Testis (tissue), 3 donors: ENCODE results near the gene KCNH4. TPM values are rescaled to one million over a fixed set of nuclear protein-coding genes. Genes with fewer than 3 reads are reported as not detected.

Experiments used
- DNase-seq: peaks from one replicate; pipeline ENCODE4 v3.0.0-alpha.2; 2019
- H3K27ac ChIP-seq, 2 donors: fragments of 200-600 bp; sonication (generic); one replicate each; pipeline ENCODE4 v1.5.1; 2019
- H3K27me3 ChIP-seq: fragments of 200-600 bp; sonication (generic); one replicate; pipeline ENCODE4 v1.5.1; 2019
- H3K36me3 ChIP-seq: fragments of 200-600 bp; sonication (generic); one replicate; pipeline ENCODE4 v1.5.1; 2017; ENCODE audit warnings: low read depth; ENCODE audit errors: missing control alignments
- H3K4me1 ChIP-seq: fragments of 200-600 bp; sonication (generic); one replicate; pipeline ENCODE4 v1.5.1; 2019
- H3K4me3 ChIP-seq, 2 donors: fragments of 200-600 bp; sonication (generic); one replicate each; pipeline ENCODE4 v1.5.1; 2017 to 2019
- H3K9me3 ChIP-seq: fragments of 200-600 bp; sonication (generic); one replicate; pipeline ENCODE4 v1.5.1; 2017
- POLR2A ChIP-seq: fragments of 450-650 bp; IDR thresholded peaks from one replicate; pipeline ENCODE4 v1.6.1; 2017; ENCODE audit warnings: antibody characterized with exemption, mild to moderate bottlenecking, moderate library complexity
- WGBS, 2 donors: methylation state at CpG; one replicate each; pipeline ENCODE4 v1.1.5; 2018; 5-methylcytosine and 5-hydroxymethylcytosine counted together
- intact Hi-C: fragments of 100-400 bp; cut with DNase I; formaldehyde crosslinking; loops from one replicate; pipeline ENCODE4 v1.15.1; 2023; ENCODE audit warnings: low total_unique reads
- polyA plus RNA-seq: library from polyadenylated mRNA; stranded (reverse); fragments of 350-450 nt; fragmentation: Illumina TruSeq; extraction: RNeasy Lipid Tissue Mini Kit (QIAGEN cat#74804); gene quantifications from one replicate; pipeline ENCODE4 v1.2.3, GENCODE V29; 2014; ENCODE audit warnings: low read depth, low replicate concordance; ENCODE audit not compliant: insufficient read depth
- total RNA-seq, 2 donors: library from RNA; depleted of rRNA; stranded (reverse); fragments of >200 nt; gene quantifications; one replicate each; pipeline ENCODE4 v1.2.3, GENCODE V29; 2016
- TF ChIP-seq, protein P1 (sequence below), 3 experiments: fragments of 450-650 bp in 2 of 3; fragments of 200-600 bp in 1 of 3; sonication (generic) in 1 of 3; IDR thresholded peaks; one replicate each; pipeline ENCODE4 v1.5.1; 2016 to 2019; ENCODE audit warnings: antibody characterized with exemption in 3 of 3, mild to moderate bottlenecking in 2 of 3, moderate library complexity in 1 of 3

Gene KCNH4
- total and polyA plus RNA-seq, 3 donors from 2014 or later: 0.24 to 0.56 (median 0.42) TPM

DNA sequence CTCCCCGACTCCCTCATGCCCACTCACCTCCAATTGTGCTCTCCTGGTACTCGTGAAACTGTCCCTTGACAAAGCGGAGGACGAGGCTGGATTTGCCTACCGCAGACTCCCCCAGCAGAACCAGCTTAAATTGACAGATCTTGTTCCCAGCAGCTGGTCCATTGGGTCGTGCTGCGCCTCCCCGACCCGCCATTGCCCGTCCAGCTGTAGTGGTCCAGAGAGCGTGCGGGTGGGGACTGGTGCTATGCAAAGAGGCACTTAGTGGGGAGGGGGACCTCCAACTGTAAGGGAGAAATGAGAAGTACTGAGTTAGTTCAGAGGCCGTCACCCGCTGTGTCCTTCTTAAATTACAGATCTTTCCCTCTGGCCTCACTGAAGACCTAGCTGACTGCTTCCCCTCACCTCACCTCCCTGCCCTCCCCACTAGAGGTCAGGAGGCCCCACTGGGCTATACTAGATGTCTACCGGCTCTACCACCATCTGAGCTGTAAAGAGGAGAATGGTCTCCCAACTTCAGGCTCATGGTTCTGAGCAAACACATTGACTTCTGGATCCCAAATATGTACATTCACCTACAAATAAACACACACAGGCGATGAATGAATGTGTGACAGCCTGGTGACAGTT lies 50.5 kb downstream of the KCNH4 start:
- TF ChIP-seq POLR2A: no peak
- TF ChIP-seq, protein P1, sequence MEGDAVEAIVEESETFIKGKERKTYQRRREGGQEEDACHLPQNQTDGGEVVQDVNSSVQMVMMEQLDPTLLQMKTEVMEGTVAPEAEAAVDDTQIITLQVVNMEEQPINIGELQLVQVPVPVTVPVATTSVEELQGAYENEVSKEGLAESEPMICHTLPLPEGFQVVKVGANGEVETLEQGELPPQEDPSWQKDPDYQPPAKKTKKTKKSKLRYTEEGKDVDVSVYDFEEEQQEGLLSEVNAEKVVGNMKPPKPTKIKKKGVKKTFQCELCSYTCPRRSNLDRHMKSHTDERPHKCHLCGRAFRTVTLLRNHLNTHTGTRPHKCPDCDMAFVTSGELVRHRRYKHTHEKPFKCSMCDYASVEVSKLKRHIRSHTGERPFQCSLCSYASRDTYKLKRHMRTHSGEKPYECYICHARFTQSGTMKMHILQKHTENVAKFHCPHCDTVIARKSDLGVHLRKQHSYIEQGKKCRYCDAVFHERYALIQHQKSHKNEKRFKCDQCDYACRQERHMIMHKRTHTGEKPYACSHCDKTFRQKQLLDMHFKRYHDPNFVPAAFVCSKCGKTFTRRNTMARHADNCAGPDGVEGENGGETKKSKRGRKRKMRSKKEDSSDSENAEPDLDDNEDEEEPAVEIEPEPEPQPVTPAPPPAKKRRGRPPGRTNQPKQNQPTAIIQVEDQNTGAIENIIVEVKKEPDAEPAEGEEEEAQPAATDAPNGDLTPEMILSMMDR (IDR thresholded peaks at IDR 0.05): no peak

DNA sequence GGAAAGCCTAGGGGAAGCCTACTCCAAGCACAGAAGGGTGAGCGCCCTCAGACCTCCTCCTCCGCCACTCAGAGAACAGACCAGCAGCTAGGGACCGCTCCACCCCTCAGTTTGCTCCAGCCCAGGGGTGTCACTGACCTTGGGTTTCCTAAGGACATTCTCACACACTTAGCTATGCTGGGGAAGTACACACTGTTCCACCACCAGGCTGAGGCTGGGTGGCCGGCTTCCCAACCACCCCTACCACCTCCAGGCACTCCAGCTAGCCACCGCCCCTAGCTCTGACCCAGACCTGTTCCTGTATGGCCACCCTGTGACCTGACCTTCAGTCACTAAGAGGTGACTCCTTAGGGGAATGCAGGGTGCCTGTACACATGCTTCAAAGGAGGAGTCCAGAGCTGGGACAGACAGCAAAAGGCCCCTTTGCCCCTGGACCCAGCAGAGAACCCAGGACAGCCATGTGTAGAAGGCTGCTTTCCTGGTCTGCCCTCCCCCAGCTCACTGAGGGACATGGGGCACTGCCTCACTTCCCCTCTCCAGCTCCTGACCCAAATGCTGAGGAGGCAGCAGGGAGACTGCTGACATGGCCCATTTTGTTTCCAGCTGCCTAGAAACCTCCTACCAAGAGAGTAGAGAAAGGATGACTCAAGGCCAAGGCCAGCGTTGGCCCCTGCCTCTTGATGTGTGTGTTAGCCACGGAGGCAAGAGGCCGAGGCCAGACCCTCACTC lies 51.7 kb downstream of the KCNH4 start:
- TF ChIP-seq POLR2A: no peak
- TF ChIP-seq, protein P1 (IDR thresholded peaks at IDR 0.05): peak in 2 of 3 experiments; percentile 13 to 24
- H3K27ac ChIP-seq: peak overlapping the region; percentile 89
- DNase-seq: peak; percentile 86
- H3K9me3 ChIP-seq: no peaks in the 10 kb centered on the region
- 27 to 36% methylated on average over 3 to 8 of the region's 8 CpGs for WGBS, 2 donors
- H3K36me3 ChIP-seq: no peaks in the 10 kb centered on the region
- intact Hi-C loops: no loop called here
- peaks cover 45% of the 10 kb centered on the region for H3K4me1 ChIP-seq
- H3K27me3 ChIP-seq: no peaks in the 10 kb centered on the region
- no peak overlapping the region for H3K4me3 ChIP-seq

More for the DNA sequence above, 50.5 kb downstream of the KCNH4 start:
- Histone ChIP-seq H3K27ac (peak overlapping the region; percentile 89), H3K9me3 (no peaks in the 10 kb centered on the region), H3K27me3 (no peaks in the 10 kb centered on the region), H3K36me3 (no peaks in the 10 kb centered on the region), H3K4me1 (peaks cover 49% of the 10 kb centered on the region), H3K4me3 (no peak overlapping the region)
- intact Hi-C loops: no loop called here
- DNase-seq: no peak
- 89 to 92% methylated on average over 16 of the region's 16 CpGs for WGBS, 2 donors

DNA sequence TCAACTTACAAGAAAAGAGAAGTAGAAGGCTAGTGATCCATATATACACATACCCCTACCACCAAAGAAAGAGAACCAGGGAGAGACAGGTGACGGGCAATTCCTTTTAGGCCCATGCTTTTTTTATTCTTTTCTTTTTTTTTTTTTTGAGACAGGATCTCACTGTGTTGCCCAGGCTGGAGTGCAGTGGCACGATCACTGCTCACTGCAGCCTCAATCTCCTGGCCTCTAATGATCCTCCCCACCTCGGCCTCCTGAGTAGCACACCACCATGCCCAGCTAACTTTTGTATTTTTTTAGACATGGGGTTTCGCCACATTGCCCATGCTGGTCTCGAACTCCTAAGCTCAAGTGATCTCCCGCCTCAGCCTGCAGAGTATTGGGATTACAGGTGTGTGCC lies 53.5 kb downstream of the KCNH4 start:
- Histone ChIP-seq H3K27me3 (no peaks in the 10 kb centered on the region), H3K36me3 (no peaks in the 10 kb centered on the region), H3K27ac (no peak overlapping the region), H3K4me1 (peaks cover 37% of the 10 kb centered on the region), H3K4me3 (no peak overlapping the region), H3K9me3 (no peaks in the 10 kb centered on the region)
- no peak for DNase-seq
- TF ChIP-seq, protein P1 (IDR thresholded peaks at IDR 0.05): no peak
- TF ChIP-seq POLR2A: no peak
- 88 to 93% methylated on average over 6 of the region's 6 CpGs for WGBS, 2 donors
- intact Hi-C loops: no loop called here

DNA sequence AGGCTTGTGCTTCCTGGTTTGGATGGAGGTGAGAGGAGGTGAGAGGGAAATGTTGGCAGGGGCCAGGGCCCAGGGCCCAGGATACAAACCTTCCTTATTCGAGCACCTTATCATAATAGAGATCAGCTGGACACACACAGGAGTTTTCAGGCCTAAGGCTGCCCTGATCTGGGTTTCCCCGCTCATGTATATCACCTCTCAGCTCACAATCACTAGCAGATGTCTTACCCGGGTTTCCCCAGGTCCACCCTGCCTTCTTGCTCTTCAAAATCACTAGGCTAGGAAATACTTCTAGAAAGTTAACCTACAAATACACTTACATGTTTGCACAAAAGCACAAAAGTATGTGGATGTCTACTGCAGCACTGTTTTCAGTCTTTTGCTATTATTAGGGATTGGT lies 54.1 kb downstream of the KCNH4 start:
- 85 to 97% methylated on average over 3 of the region's 3 CpGs for WGBS, 2 donors
- no peak for DNase-seq
- H3K4me1 ChIP-seq: peaks cover 40% of the 10 kb centered on the region

More for the DNA sequence above, 54.1 kb downstream of the KCNH4 start:
- H3K27ac ChIP-seq: no peak overlapping the region
- H3K27me3 ChIP-seq: no peaks in the 10 kb centered on the region
- intact Hi-C loops: no loop called here
- H3K9me3 ChIP-seq: no peaks in the 10 kb centered on the region
- no peak overlapping the region for H3K4me3 ChIP-seq
- no peaks in the 10 kb centered on the region for H3K36me3 ChIP-seq
- no peak for TF ChIP-seq POLR2A
- TF ChIP-seq, protein P1 (IDR thresholded peaks at IDR 0.05): no peak
